Astrocyte (in vitro differentiated cells and primary cell): ENCODE results near the gene CCDC15.

Experiments used
- CTCF ChIP-seq: IDR thresholded peaks from 2 replicates; pipeline ENCODE4 v1.5.1; 2011; ENCODE audit warnings: low read depth, mild to moderate bottlenecking, inconsistent platforms, low read length, moderate library complexity; ENCODE audit not compliant: insufficient read depth
- EZH2 ChIP-seq: IDR thresholded peaks from 2 replicates; pipeline ENCODE4 v1.6.1; 2012; ENCODE audit warnings: mild to moderate bottlenecking, low read length, inconsistent platforms; ENCODE audit not compliant: insufficient read depth

GRCh38 chr11:124928942-124929665, 24.9 kb upstream of the CCDC15 start:
- TF ChIP-seq CTCF (no peak), EZH2 (no peak)
